Measurements from ENCODE around the gene PHLPP1. TPM values are rescaled to one million over a fixed set of nuclear protein-coding genes. Genes with fewer than 3 reads are reported as not detected.

The PHLPP1 gene
- total RNA-seq, 1 donor from 2014 or later = 3.4 TPM

DNA sequence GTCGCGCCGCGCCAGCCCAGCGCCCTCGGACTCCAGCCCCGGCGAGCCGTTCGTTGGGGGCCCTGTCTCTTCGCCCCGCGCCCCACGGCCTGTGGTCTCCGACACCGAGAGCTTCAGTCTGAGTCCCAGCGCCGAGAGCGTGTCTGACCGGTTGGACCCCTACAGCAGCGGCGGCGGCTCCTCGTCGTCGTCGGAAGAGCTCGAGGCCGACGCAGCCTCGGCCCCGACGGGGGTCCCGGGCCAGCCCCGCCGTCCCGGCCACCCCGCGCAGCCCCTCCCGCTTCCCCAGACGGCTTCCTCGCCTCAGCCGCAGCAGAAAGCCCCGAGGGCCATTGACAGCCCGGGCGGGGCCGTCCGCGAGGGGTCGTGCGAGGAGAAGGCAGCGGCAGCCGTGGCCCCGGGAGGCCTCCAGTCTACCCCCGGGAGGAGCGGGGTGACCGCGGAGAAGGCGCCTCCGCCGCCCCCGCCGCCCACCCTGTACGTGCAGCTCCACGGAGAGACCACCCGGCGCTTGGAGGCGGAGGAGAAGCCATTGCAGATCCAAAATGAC is 1.4 kb downstream of the PHLPP1 start:
- Histone ChIP-seq H3K4me3 (ENCODE audit: low read depth, low read length) (peak overlapping the region; percentile 75), H3K27me3 (ENCODE audit: control insufficient read depth, insufficient read depth, low read length) (no peaks in the 10 kb centered on the region), H3K36me3 (ENCODE audit: control insufficient read depth, insufficient read depth, low read length) (no peaks in the 10 kb centered on the region)
- no peak for FAIRE-seq
- TF ChIP-seq, protein P1, sequence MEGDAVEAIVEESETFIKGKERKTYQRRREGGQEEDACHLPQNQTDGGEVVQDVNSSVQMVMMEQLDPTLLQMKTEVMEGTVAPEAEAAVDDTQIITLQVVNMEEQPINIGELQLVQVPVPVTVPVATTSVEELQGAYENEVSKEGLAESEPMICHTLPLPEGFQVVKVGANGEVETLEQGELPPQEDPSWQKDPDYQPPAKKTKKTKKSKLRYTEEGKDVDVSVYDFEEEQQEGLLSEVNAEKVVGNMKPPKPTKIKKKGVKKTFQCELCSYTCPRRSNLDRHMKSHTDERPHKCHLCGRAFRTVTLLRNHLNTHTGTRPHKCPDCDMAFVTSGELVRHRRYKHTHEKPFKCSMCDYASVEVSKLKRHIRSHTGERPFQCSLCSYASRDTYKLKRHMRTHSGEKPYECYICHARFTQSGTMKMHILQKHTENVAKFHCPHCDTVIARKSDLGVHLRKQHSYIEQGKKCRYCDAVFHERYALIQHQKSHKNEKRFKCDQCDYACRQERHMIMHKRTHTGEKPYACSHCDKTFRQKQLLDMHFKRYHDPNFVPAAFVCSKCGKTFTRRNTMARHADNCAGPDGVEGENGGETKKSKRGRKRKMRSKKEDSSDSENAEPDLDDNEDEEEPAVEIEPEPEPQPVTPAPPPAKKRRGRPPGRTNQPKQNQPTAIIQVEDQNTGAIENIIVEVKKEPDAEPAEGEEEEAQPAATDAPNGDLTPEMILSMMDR (IDR thresholded peaks at IDR 0.05; ENCODE audit: insufficient read depth, low read length, severe bottlenecking) = no peak
- DNase-seq (ENCODE audit: low read depth) = no peak

DNA sequence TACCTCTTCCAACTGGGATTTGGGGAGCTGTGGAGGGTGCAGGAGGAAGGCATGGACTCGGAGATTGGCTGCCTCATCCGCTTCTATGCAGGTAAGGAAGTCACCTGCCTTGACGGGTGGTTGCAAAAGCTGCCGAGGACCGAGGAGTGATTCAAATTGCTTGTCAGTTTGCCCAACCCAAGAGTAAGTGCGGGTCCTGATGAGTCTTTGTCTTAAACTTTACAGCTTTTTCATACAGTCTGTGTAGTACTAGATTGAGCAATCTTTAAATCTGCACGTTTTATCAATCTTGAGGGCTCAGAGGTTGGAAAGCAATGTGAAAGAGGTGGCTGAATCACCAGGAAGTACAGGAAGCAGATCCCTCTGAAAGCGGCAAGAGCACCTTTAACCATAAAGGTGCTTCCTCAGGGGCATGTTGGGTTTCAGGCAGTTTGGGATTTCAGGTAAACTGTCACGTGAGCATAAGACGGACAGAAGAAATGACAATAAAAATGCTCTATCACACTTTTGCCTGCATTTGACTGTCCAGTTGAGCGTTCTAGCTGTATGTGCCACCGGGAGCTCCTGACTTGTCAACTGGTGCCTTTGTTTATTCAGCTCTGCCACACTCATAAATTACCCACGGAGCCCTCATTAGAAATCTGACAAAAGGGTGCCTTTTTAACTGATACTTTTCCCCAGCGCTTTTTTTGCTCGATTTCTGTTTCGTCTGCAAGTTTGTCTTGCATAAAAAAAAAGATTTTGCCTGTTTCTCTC is 2.0 kb downstream of the PHLPP1 start:
- FAIRE-seq (peak; percentile 13), DNase-seq (ENCODE audit: low read depth) (peak; percentile 95)
- TF ChIP-seq, protein P1 (IDR thresholded peaks at IDR 0.05; ENCODE audit: insufficient read depth, low read length, severe bottlenecking) = no peak
- Histone ChIP-seq H3K36me3 (ENCODE audit: control insufficient read depth, insufficient read depth, low read length) (no peaks in the 10 kb centered on the region), H3K27me3 (ENCODE audit: control insufficient read depth, insufficient read depth, low read length) (no peaks in the 10 kb centered on the region), H3K4me3 (ENCODE audit: low read depth, low read length) (peak overlapping the region; percentile 75)

DNA sequence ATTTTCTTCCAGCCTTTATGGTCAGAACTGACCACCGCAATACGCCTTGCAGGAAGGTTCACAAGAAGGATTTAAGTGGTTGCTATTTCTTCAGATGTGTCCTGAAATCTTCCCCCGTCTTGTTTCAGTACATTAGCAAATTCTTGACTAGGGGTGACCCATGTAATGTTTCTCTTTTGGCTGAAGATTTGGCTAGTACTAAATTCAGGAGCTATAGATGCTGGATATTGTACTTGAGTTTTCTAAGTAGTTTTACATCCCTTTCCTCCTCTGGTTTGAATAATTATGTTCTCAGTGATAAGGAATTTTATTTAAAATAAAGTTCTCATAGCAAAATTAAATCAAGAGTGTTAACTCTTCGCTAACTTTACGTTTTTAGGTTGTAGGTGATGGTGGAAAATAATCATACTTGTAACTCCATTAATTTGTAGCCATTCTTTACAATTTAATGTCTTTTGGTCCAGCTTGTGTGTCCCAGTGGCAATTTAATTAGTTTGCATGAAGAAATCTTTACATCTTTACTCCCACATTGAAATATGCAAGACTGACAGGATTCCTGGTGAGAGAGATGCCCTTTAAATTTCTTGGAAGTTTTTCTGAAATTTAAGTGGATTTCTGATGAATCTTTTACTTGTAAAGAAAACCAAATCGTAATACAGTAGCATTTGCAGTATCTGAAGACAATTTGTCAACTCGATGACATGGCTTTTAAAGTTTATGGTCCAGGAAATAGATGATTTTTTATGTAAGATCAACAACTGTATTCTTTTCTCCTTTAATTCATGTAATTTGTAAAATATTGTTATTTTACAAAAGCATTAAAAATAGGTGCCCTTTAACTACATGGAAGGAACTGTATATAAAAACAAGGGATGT is 2.8 kb downstream of the PHLPP1 start:
- Histone ChIP-seq H3K4me3 (ENCODE audit: low read depth, low read length) (peak overlapping the region; percentile 75), H3K36me3 (ENCODE audit: control insufficient read depth, insufficient read depth, low read length) (no peaks in the 10 kb centered on the region), H3K27me3 (ENCODE audit: control insufficient read depth, insufficient read depth, low read length) (no peaks in the 10 kb centered on the region)
- no peak for DNase-seq (ENCODE audit: low read depth)
- TF ChIP-seq, protein P1 (IDR thresholded peaks at IDR 0.05; ENCODE audit: insufficient read depth, low read length, severe bottlenecking) = no peak
- FAIRE-seq = no peak

DNA sequence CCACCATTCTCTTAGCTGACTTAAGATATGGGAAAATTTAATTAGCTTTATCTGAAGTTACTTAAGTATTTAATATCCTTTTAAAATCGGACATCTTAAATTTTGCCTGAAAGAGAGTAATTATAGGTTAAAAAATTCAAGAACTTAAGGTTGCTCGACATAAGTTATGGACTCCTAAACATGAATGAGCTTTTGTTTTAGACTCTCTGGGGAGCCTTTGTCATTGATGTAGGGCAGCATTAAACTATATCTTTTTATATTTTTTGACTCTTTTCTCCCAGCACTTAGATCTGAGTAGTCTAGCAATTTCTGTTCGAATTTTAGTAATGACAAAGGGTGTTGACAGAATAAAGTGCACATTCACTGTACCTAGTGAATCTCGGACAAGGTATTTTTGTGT is 4.7 kb downstream of the PHLPP1 start:
- no peak for DNase-seq (ENCODE audit: low read depth)
- H3K4me3 ChIP-seq (ENCODE audit: low read depth, low read length) = no peak overlapping the region

DNA sequence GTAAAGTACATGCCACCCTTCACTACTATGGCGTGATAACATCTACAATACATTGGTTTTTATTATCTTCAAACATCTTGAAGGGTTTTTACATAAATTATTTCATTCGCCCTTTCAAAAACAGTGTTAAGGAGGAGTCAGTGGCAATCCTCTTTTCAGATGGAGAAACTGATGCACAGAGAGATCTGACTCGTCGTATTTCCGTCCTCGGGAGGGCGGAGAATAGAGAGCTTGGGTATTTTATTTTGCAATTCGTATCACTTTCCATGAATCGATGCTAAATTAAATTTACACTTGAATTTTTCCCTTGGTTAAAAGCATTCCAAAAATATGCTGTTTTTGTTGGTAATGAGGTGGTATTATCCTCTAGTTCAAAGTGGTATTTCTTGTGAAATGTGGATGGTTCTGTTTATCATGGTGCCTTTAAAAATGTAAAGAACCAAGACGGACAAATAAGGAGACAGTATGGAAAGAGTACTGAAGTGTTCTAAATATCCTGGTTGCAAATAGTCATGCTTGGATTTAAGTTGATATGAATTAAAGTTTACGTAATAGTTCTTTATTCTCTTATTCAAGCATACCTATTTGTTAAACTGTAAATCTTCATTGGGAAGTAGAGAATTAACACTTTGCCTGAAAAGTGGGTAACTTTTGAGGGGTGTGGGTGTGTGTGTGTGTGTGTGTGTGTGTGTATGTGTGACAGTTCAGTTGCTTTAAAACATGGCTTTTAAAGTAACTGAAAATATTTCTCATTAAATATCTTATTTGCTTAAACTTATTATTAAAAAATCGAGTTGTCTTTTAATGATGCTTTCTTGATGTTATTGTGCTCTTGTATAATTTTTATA is 5.6 kb downstream of the PHLPP1 start:
- Histone ChIP-seq H3K4me3 (ENCODE audit: low read depth, low read length) (no peak overlapping the region), H3K27me3 (ENCODE audit: control insufficient read depth, insufficient read depth, low read length) (no peaks in the 10 kb centered on the region), H3K36me3 (ENCODE audit: control insufficient read depth, insufficient read depth, low read length) (no peaks in the 10 kb centered on the region)
- no peak for DNase-seq (ENCODE audit: low read depth)
- TF ChIP-seq, protein P1 (IDR thresholded peaks at IDR 0.05; ENCODE audit: insufficient read depth, low read length, severe bottlenecking) = no peak
- no peak for FAIRE-seq

More for the DNA sequence above, 4.7 kb downstream of the PHLPP1 start:
- Histone ChIP-seq H3K36me3 (ENCODE audit: control insufficient read depth, insufficient read depth, low read length) (no peaks in the 10 kb centered on the region), H3K27me3 (ENCODE audit: control insufficient read depth, insufficient read depth, low read length) (no peaks in the 10 kb centered on the region)
- no peak for FAIRE-seq
- TF ChIP-seq, protein P1 (IDR thresholded peaks at IDR 0.05; ENCODE audit: insufficient read depth, low read length, severe bottlenecking) = no peak
